Uterus (tissue), 4 donors: ENCODE measurements around the gene NDUFV3. TPM values are rescaled to one million over a fixed set of nuclear protein-coding genes. Genes with fewer than 3 reads are reported as not detected.
"Not testable (repeated sequence)": the region's sequence is repeated elsewhere in the genome, so short reads cannot be mapped to it uniquely, and the experiment has no call there.

Source experiments
- DNase-seq, 2 donors: peaks; one replicate each; pipeline ENCODE4 v3.0.0-alpha.2; 2019 to 2020
- H3K27ac ChIP-seq, 2 donors: fragments of 200-600 bp; sonication (generic); 1 replicate in 1 of 2; 2 replicates in 1 of 2; pipeline ENCODE4 v1.5.1; 2016 to 2018
- H3K27me3 ChIP-seq, 2 donors: fragments of 200-600 bp; sonication (generic); one replicate each; pipeline ENCODE4 v1.5.1; 2018 to 2019; ENCODE audit warnings: control low read depth in 1 of 2
- H3K36me3 ChIP-seq, 2 donors: fragments of 200-600 bp; sonication (generic); one replicate each; pipeline ENCODE4 v1.5.1; 2019; ENCODE audit warnings: control low read depth in 1 of 2
- H3K4me1 ChIP-seq, 2 donors: fragments of 200-600 bp; sonication (generic); one replicate each; pipeline ENCODE4 v1.5.1; 2018 to 2019; ENCODE audit warnings: control low read depth in 1 of 2
- H3K4me3 ChIP-seq, 2 donors: fragments of 200-600 bp; sonication (generic); 1 replicate in 1 of 2; 2 replicates in 1 of 2; pipeline ENCODE4 v1.5.1; 2018 to 2019; ENCODE audit warnings: mild to moderate bottlenecking in 1 of 2
- H3K9me3 ChIP-seq, 2 donors: fragments of 200-600 bp; sonication (generic); one replicate each; pipeline ENCODE4 v1.5.1; 2019; ENCODE audit warnings: control low read depth in 1 of 2
- POLR2A ChIP-seq, 2 donors: fragments of 450-650 bp; IDR thresholded peaks; one replicate each; pipeline ENCODE4 v1.6.1; 2016; ENCODE audit warnings: antibody characterized with exemption in 2 of 2, mild to moderate bottlenecking in 1 of 2, moderate library complexity in 1 of 2
- intact Hi-C: fragments of 100-400 bp; cut with DNase I; formaldehyde crosslinking; loops from one replicate; pipeline ENCODE4 v1.15.1; 2023; ENCODE audit warnings: low total_unique reads
- total RNA-seq, 4 donors: library from RNA; depleted of rRNA in 3 of 4; stranded (reverse); fragments of >200 nt in 3 of 4; gene quantifications; one replicate each; pipeline versions ENCODE4 v1.1.0 to v1.2.4, GENCODE V29; 2014 to 2023
- TF ChIP-seq, protein P1 (sequence below), 4 experiments: fragments of 200-600 bp in 2 of 4; fragments of 450-650 bp in 2 of 4; sonication (generic) in 2 of 4; IDR thresholded peaks; one replicate each; pipeline ENCODE4 v1.5.1; 2016 to 2019; ENCODE audit warnings: antibody characterized with exemption in 4 of 4, mild to moderate bottlenecking in 2 of 4, moderate library complexity in 1 of 4
- donor health status: DM: yes; HTN: yes; CAD: no.

The NDUFV3 gene
- total RNA-seq, 4 donors from 2014 or later, result 41.5 to 55.9 (median 45.7) TPM

DNA sequence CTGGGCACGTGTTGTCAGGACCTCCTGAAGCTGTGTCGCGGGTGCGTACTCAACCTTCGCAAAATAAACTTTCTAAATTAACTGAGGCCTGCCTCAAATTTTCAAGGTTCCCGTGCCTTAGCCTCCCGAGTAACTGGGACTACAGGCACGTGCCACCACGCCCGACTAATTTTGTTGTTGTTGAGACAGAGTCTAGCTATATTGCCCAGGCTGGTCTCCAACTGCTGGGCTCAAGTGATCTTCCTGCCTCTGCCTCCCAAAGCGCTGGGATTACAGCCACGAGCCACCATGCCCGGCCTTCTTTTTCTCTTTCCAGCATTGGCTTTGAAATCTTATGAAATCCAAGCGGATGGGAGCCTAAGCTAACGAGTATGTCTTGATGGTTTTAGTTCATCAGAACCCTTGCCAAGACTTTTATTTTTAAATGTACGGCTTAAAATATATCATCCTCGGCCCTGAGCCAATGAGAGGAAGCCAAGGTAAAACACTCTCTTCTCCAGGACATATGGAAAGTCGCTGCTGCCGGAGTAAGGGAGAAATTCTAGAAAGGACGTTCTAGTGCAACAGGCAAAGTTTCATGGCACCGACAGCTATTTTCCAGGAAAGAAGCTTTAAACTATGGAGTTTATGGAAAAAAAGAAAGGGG, 45.0 kb downstream of the NDUFV3 start:
- no peaks in the 10 kb centered on the region for H3K36me3 ChIP-seq
- H3K9me3 ChIP-seq, result no peaks in the 10 kb centered on the region
- no peak for DNase-seq
- H3K27me3 ChIP-seq, result no peaks in the 10 kb centered on the region
- intact Hi-C loops, result no loop called here
- H3K4me3 ChIP-seq, result no peak overlapping the region
- no peaks in the 10 kb centered on the region for H3K4me1 ChIP-seq
- no peak overlapping the region for H3K27ac ChIP-seq
- no peak for TF ChIP-seq POLR2A (IDR thresholded peaks at IDR 0.05)
- TF ChIP-seq, protein P1, sequence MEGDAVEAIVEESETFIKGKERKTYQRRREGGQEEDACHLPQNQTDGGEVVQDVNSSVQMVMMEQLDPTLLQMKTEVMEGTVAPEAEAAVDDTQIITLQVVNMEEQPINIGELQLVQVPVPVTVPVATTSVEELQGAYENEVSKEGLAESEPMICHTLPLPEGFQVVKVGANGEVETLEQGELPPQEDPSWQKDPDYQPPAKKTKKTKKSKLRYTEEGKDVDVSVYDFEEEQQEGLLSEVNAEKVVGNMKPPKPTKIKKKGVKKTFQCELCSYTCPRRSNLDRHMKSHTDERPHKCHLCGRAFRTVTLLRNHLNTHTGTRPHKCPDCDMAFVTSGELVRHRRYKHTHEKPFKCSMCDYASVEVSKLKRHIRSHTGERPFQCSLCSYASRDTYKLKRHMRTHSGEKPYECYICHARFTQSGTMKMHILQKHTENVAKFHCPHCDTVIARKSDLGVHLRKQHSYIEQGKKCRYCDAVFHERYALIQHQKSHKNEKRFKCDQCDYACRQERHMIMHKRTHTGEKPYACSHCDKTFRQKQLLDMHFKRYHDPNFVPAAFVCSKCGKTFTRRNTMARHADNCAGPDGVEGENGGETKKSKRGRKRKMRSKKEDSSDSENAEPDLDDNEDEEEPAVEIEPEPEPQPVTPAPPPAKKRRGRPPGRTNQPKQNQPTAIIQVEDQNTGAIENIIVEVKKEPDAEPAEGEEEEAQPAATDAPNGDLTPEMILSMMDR (IDR thresholded peaks at IDR 0.05), result no peak

DNA sequence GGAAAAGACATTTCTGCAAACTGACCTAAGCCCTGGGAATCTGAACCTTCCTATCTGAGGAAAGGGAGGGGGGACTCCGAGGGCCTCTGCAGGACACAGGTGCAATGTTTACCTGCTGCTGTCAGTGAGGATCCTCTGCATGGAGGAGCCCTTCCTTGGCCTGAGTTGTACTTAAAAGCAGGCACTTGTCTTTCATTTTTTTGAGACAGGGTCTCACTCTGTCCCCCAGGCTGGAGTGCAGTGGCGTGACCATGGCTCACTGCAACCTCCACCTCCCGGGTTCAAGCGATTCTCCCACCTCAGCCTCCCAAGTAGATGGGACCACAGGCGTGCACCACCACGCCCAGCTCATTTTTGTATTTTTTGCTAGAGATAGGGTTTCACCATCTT, 45.5 kb downstream of the NDUFV3 start:
- H3K27ac ChIP-seq, H3K36me3 ChIP-seq, H3K4me3 ChIP-seq, H3K4me1 ChIP-seq, DNase-seq, H3K27me3 ChIP-seq, intact Hi-C loops, H3K9me3 ChIP-seq: not testable (repeated sequence)

DNA sequence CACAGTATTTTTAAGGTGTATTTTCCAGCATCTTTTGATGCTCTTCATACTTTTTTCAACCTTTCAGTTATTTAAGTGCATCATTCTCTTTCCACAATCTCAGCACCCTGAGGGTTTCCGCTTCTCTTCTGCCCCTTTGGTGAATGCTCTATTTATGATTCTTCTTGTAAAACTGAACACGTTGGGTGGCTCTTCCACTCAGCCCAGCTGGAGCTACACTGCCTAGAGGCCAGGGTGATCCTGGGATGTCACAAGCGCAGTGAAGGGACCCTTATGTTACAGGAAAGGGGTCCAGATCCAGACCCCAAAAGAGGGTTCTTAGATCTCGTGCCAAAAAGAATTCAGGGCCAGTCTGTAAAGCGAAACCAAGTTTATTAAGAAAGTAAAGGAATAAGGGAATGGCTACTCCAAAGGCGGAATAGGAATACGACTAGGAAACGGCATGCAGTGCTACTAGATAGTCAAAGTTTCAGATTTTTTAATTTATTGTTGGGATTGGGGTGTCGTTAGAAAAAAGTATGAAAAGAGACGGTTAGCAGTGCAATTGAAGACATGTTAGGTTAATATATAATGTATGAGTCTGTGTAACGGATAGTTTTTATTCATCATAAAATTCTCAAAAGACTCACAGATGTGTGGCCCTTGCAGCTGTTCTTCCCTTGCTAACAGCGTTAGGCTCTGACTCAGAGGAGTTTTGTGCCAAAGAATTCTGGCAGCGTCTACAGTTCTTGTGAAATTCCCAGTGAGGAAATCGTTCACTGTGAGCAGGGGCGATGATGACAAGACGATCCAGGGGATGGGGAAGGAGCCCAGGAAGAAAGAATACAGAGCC, 46.7 kb downstream of the NDUFV3 start:
- Histone ChIP-seq H3K9me3 (no peaks in the 10 kb centered on the region), H3K4me1 (no peaks in the 10 kb centered on the region), H3K36me3 (no peaks in the 10 kb centered on the region), H3K27me3 (no peaks in the 10 kb centered on the region), H3K27ac (peak overlapping the region; percentile 81 to 84), H3K4me3 (peak overlapping the region; percentile 6 to 12)
- TF ChIP-seq, protein P1 (IDR thresholded peaks at IDR 0.05), result no peak
- no peak for TF ChIP-seq POLR2A (IDR thresholded peaks at IDR 0.05)
- peak; percentile 90 to 95 for DNase-seq
- intact Hi-C loops, result no loop called here

DNA sequence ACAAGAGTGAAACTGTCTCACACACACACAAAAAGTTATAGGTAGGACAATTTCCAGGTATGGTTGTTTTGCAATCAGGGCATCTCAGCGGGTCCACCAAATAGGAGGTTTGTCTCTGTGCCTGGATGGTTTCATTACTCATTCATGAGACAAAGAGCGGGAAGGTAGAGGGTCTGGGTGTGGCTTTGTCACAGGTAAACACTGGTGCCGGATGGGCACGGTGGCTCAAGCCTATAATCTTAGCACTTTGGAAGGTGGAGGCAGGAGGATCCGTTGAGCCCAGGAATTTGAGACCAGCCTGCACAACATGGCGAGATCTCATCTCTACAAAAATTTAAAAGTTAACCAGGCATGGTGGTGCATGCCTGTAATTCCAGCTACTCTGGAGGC, 48.6 kb downstream of the NDUFV3 start:
- H3K9me3 ChIP-seq, result no peaks in the 10 kb centered on the region
- no peak for TF ChIP-seq POLR2A (IDR thresholded peaks at IDR 0.05)
- TF ChIP-seq, protein P1 (IDR thresholded peaks at IDR 0.05), result no peak
- H3K4me3 ChIP-seq, result no peak overlapping the region
- no peak for DNase-seq
- no peaks in the 10 kb centered on the region for H3K36me3 ChIP-seq
- intact Hi-C loops, result no loop called here
- no peaks in the 10 kb centered on the region for H3K4me1 ChIP-seq
- H3K27ac ChIP-seq, result no peak overlapping the region
- no peaks in the 10 kb centered on the region for H3K27me3 ChIP-seq

DNA sequence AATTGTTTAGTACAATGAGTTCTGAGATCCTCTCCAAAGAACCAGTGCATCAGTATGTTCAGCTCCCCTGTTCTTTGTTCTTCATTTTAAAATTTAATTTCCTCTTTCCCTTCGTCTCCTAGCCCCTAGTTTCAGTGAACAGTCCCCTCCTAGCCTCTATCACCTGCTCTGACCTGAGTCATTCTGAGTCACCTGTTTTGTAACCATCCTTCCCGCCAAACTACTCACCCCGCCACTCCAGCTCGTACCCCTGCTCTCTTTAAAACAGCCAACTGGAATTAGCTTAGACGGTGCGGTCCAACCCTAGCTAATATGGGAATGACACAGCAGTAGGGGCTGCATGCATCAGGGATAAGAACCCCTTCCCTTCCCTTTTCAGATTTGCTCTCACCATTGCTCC, 49.1 kb downstream of the NDUFV3 start:
- intact Hi-C loops, result no loop called here
- H3K27me3 ChIP-seq, result no peaks in the 10 kb centered on the region
- DNase-seq, result no peak
- no peak overlapping the region for H3K27ac ChIP-seq
- TF ChIP-seq, protein P1 (IDR thresholded peaks at IDR 0.05), result no peak
- no peak for TF ChIP-seq POLR2A (IDR thresholded peaks at IDR 0.05)
- no peaks in the 10 kb centered on the region for H3K9me3 ChIP-seq
- H3K36me3 ChIP-seq, result no peaks in the 10 kb centered on the region
- no peak overlapping the region for H3K4me3 ChIP-seq
- H3K4me1 ChIP-seq, result no peaks in the 10 kb centered on the region

DNA sequence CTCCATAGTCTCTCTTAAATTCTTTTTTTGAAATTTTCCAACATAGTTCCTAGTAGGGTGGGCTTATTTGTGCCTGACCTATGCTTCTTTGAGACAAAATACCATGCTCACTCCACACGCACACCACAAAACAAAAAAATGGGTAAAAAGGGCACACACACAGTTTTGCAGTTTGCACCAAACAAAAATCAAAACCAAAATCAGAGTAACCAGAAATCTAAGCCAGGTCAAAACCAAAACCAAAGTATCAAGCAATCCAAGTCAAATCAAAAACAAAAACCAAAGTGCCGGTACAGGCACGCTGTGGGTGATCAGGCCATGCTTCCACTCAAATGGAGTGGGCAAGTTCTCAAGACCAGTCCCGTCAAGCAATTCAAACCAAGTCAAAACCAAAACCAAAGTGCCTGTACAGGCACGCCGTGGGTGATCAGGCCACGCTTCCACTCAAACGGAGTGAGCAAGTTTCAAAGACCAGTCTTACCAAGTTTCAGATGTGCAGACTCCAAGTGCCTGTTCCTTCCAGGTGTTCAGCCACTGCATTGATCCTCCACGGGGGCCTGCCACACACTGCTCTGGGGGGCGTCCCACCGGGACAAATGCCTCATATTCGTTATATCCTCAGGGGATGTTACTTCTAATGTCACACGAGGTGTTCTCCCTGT, 56.1 kb downstream of the NDUFV3 start:
- intact Hi-C loops, result not testable (repeated sequence)

DNA sequence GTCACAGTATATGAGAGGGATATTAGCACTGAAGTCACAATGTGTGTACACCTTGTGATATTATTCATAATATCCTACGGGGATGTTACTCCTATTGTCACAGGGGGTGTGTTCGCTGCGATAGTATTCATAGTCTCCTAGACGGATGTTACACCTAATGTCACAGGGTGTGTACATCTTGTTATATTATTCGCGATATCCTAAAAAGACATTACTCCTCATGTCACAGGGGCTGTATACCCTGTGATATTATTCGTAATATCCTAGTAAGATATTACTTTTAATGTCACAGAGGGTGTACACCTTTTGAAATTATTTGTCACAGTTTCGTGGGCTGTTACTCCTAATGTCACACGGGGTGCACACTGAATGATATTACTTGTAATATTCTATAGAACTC, 58.1 kb downstream of the NDUFV3 start:
- intact Hi-C loops, H3K36me3 ChIP-seq, H3K4me3 ChIP-seq, DNase-seq, H3K27ac ChIP-seq, H3K9me3 ChIP-seq, H3K4me1 ChIP-seq, H3K27me3 ChIP-seq: not testable (repeated sequence)

More for the DNA sequence above, 56.1 kb downstream of the NDUFV3 start:
- H3K4me1 ChIP-seq, H3K4me3 ChIP-seq, H3K36me3 ChIP-seq, H3K27me3 ChIP-seq, DNase-seq, H3K27ac ChIP-seq, H3K9me3 ChIP-seq: not testable (repeated sequence)
